ENCODE results near the gene NTM.

- no peak for TF ChIP-seq ARNT (IDR thresholded peaks at IDR 0.05)
- no peak for TF ChIP-seq TARDBP (IDR thresholded peaks at IDR 0.05)
- TF ChIP-seq ELF4 (IDR thresholded peaks at IDR 0.05) = no peak
- no peak for TF ChIP-seq SP1 (IDR thresholded peaks at IDR 0.05)
These were observed 304.9 kb downstream of the NTM start for GRCh38 chr11:131675121-131675888.
